Measurements from ENCODE around the gene PDCD1LG2. TPM values are rescaled to one million over a fixed set of nuclear protein-coding genes. Genes with fewer than 3 reads are reported as not detected.

Gene PDCD1LG2
- total and polyA plus RNA-seq, 8 donors: 0.18 to 2.3 (median 0.87) TPM; not detected in 2

DNA sequence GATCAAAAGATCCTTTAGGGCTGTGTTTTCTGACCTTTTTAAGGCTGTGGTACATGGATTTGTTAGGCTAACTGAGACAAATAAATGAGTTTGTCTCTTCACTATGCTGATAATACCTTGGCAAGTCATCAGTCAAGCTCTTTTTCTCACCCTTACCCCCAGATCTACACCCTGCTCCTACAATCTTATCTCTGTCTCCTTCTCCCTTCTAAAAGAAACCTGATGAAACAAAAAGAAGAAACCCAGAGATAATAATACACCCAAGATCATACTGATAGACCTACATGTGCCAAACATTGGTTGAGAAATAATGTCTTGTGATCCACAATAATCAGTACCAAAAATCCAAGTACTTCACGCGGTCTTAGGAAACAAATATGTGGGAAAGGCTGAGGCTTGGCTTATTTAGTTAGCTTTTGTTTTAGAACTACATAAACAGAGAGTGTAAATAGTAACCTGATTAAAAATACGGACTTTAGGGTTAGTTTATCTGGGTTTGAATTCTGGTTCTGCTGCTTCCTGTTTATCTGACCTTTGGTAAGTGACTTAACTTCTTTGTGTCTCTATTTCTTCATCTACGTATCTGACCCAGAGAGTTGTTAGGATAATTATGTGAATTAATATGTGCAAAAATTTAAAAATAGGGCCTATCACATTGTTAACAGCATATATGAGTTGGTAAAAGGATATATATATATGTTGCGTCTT lies 24.8 kb upstream of the PDCD1LG2 start:
- no peak overlapping the region for H3K4me3 ChIP-seq
- DNase-seq: no peak
- no peak for TF ChIP-seq EP300 (IDR thresholded peaks at IDR 0.05)
- TF ChIP-seq POLR2AphosphoS5 (IDR thresholded peaks at IDR 0.05): no peak
- TF ChIP-seq, protein P1, sequence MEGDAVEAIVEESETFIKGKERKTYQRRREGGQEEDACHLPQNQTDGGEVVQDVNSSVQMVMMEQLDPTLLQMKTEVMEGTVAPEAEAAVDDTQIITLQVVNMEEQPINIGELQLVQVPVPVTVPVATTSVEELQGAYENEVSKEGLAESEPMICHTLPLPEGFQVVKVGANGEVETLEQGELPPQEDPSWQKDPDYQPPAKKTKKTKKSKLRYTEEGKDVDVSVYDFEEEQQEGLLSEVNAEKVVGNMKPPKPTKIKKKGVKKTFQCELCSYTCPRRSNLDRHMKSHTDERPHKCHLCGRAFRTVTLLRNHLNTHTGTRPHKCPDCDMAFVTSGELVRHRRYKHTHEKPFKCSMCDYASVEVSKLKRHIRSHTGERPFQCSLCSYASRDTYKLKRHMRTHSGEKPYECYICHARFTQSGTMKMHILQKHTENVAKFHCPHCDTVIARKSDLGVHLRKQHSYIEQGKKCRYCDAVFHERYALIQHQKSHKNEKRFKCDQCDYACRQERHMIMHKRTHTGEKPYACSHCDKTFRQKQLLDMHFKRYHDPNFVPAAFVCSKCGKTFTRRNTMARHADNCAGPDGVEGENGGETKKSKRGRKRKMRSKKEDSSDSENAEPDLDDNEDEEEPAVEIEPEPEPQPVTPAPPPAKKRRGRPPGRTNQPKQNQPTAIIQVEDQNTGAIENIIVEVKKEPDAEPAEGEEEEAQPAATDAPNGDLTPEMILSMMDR (IDR thresholded peaks at IDR 0.05): no peak
- H3K27me3 ChIP-seq: no peaks in the 10 kb centered on the region
- intact Hi-C loops (cut with DNase I; ENCODE audit: low total_unique reads): no loop called here
- no peak overlapping the region for H3K27ac ChIP-seq
- H3K36me3 ChIP-seq: no peaks in the 10 kb centered on the region
- WGBS, 5 donors: 40 to 63% (median 55%) methylated on average over 5 of the region's 5 CpGs
- H3K4me1 ChIP-seq: no peaks in the 10 kb centered on the region
- no peaks in the 10 kb centered on the region for H3K9me3 ChIP-seq

DNA sequence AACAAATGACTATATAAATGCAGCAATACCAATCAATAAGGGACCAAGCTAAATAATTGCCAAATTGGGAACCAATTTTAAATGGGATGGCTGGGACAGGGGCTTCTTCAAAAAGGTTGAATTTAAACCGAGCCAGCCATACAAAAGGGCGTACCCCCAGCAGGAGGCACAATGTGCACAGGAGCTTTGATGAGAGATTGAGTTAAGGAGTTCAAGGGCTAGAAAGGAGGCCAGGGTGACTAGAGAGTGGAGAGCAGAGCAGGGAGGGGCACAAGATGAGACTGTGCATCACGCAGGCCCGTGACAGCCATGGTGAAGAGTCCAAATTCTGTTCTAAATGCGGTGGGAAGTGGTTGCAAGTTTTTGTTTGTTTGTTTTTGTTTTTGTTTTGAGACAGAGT lies 23.3 kb upstream of the PDCD1LG2 start:
- no peak overlapping the region for H3K27ac ChIP-seq
- TF ChIP-seq, protein P1 (IDR thresholded peaks at IDR 0.05): no peak
- no peak for TF ChIP-seq EP300 (IDR thresholded peaks at IDR 0.05)
- no peak for TF ChIP-seq POLR2A (IDR thresholded peaks at IDR 0.05)
- no peak for TF ChIP-seq POLR2AphosphoS5 (IDR thresholded peaks at IDR 0.05)
- H3K27me3 ChIP-seq: no peaks in the 10 kb centered on the region
- no peaks in the 10 kb centered on the region for H3K9me3 ChIP-seq
- no peaks in the 10 kb centered on the region for H3K36me3 ChIP-seq
- intact Hi-C loops (cut with DNase I; ENCODE audit: low total_unique reads): no loop called here
- WGBS, 5 donors: 86 to 98% (median 96%) methylated on average over 5 of the region's 5 CpGs
- DNase-seq: no peak
- no peak overlapping the region for H3K4me3 ChIP-seq
- no peaks in the 10 kb centered on the region for H3K4me1 ChIP-seq

DNA sequence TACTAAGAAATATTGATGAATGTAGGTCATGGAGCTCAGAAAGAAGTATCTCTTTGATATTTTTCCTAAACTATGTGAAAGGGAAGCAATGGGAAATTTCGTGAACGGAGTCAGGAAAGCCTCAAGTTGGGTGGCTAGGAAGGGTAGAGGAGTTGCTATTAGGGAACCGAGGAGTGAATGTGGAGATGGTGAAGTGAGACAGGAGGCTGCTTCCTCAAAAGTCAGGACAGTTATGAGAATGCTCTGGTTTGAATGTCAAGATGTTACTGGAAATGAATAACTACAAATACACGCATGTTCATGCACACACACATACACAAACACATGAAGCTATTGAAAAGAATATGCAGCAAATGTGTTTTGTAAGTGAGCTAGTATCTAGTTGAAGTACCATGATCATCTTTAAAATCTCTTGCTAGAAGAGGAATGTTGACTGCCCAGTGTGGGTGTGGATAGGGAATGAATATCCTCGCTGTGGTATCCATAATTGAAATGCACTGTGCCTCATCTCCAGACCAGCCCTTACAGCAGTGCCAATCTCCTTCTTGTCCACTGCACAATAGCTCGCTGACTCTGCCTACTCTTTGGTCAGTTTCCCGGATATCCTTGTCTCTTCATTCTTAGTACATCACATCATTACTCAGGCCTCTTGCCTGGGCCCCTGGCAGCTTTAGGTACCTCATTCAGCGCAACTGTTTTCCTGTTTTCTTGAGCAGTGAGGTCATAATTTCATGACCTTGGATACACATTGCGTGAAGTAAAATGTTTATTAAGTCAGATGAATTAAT lies 21.9 kb upstream of the PDCD1LG2 start:
- no peaks in the 10 kb centered on the region for H3K27me3 ChIP-seq
- no peaks in the 10 kb centered on the region for H3K9me3 ChIP-seq
- no peaks in the 10 kb centered on the region for H3K4me1 ChIP-seq
- no peaks in the 10 kb centered on the region for H3K36me3 ChIP-seq
- no peak overlapping the region for H3K27ac ChIP-seq
- 81 to 89% (median 87%) methylated on average over 9 of the region's 9 CpGs for whole genome bisulfite sequencing, 5 donors
- no peak for TF ChIP-seq POLR2AphosphoS5 (IDR thresholded peaks at IDR 0.05)
- no peak for TF ChIP-seq POLR2A (IDR thresholded peaks at IDR 0.05)
- TF ChIP-seq EP300 (IDR thresholded peaks at IDR 0.05): no peak
- TF ChIP-seq, protein P1 (IDR thresholded peaks at IDR 0.05): no peak
- intact Hi-C loops (cut with DNase I; ENCODE audit: low total_unique reads): no loop called here
- no peak for DNase-seq
- H3K4me3 ChIP-seq: no peak overlapping the region

DNA sequence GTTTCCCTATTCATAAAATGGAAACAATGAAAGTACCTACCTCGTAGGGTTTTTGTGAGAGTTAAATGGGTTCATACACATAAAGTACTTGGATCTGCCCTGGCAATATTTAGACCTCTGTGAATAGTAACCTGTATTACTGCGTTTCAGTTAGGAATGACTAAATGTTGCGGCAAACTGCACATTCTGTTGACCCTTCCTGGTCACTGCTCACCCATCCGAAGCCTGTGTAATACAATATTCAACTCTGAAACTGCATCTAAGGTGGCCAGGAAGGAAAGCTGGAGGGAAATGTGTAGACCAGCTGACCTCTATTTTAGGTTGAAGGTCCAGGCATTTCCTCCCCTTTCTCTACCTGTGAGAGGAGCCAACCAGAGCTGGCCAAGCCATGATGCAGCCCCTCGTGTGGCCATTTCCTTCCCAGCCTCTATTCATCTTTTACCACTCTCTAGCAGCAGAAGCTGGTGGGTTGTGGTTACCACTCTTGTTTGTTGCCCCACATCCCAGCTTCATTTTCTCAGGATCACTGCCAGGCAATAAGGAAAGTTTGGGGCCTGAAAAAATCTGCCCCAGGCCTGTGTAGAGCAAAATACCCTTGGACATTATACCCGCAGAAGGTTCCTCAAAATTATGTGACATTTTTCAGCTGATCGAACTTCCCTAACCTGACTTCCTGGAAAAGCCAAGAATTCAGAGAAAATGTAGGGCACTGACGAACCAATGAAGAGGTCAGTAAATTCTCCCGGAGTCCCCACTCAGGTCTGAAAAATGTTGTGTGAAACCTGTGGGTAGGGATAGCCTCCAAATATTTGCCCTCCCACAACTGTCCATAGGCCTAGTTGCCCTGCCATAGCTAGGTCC lies 20.5 kb upstream of the PDCD1LG2 start:
- intact Hi-C loops (cut with DNase I; ENCODE audit: low total_unique reads): no loop called here
- TF ChIP-seq EP300 (IDR thresholded peaks at IDR 0.05) (no peak), POLR2AphosphoS5 (IDR thresholded peaks at IDR 0.05) (no peak), POLR2A (IDR thresholded peaks at IDR 0.05) (no peak)
- TF ChIP-seq, protein P1 (IDR thresholded peaks at IDR 0.05): no peak
- H3K4me1 ChIP-seq: no peaks in the 10 kb centered on the region
- DNase-seq: no peak
- H3K36me3 ChIP-seq: no peaks in the 10 kb centered on the region
- no peaks in the 10 kb centered on the region for H3K9me3 ChIP-seq
- H3K4me3 ChIP-seq: no peak overlapping the region
- 82 to 92% (median 87%) methylated on average over 9 of the region's 9 CpGs for WGBS, 5 donors
- no peaks in the 10 kb centered on the region for H3K27me3 ChIP-seq
- H3K27ac ChIP-seq: no peak overlapping the region

Measured in stomach (tissue), 9 donors.